RWPE1 (cell line): ENCODE measurements around the gene RAPGEF5.

Source experiments
- CTCF ChIA-PET: fragments of 350-600 bp; sonication (Branson Sonifier 250); formaldehyde crosslinking; extraction: SDS; loops from one replicate; lab custom pipeline; 2021; lab: Yijun Ruan, JAX
- POLR2A ChIA-PET: fragments of 400-600 bp; formaldehyde crosslinking; extraction: SDS; loops from one replicate; lab custom pipeline; 2020; ENCODE audit warnings: antibody characterized with exemption; ENCODE audit not compliant: low non-redundant PET; lab: Yijun Ruan, JAX
- DNase-seq: peaks from one replicate; pipeline ENCODE4 v3.0.0; 2012; ENCODE audit warnings: low spot score
- H3K27ac ChIP-seq: fragments of 450-650 bp; 2 replicates; pipeline ENCODE4 v1.5.1; 2017
- CTCF ChIP-seq: fragments of 450-650 bp; conservative IDR thresholded peaks from 2 replicates; pipeline ENCODE4 v1.5.1; 2017; ENCODE audit warnings: low read depth, mild to moderate bottlenecking

Gene RAPGEF5

GRCh38 chr7:22252016-22252415 lies 104.9 kb downstream of the RAPGEF5 start:
- CTCF ChIA-PET = interaction anchor here (0.6 kb wide), 1 partner anchor 1815 kb away, joined by 3 read pairs; no protein-coding TSS in a partner anchor

GRCh38 chr7:22251281-22251680 lies 105.7 kb downstream of the RAPGEF5 start:
- no peak for DNase-seq
- ChIA-PET POLR2A (interaction anchor here (0.6 kb wide), 1 partner anchor 106 kb away, joined by 3 read pairs; no protein-coding TSS in a partner anchor), CTCF (no interaction called here)
- no peak overlapping the region for H3K27ac ChIP-seq
- no peak for TF ChIP-seq CTCF

More at GRCh38 chr7:22252016-22252415, 104.9 kb downstream of the RAPGEF5 start:
- H3K27ac ChIP-seq = no peak overlapping the region
- POLR2A ChIA-PET = no interaction called here
- TF ChIP-seq CTCF = no peak
- DNase-seq = no peak

- no peak for TF ChIP-seq CTCF
- CTCF ChIA-PET = interaction anchor here (0.7 to 1.1 kb wide), 2 partner anchors 249 to 495 kb away, joined by 3 to 5 read pairs; partner anchors contain the start of gene STEAP1B
- no peak overlapping the region for H3K27ac ChIP-seq
- POLR2A ChIA-PET = no interaction called here
- DNase-seq = no peak
Observed at GRCh38 chr7:22250390-22250789, 106.6 kb downstream of the RAPGEF5 start.

GRCh38 chr7:22248111-22248809 lies 108.7 kb downstream of the RAPGEF5 start:
- CTCF ChIA-PET = interaction anchor here (0.6 to 0.8 kb wide), 3 partner anchors 9 to 226 kb away, joined by 4 to 6 read pairs (median 6); no protein-coding TSS in a partner anchor

GRCh38 chr7:22241805-22242390 lies 115.1 kb downstream of the RAPGEF5 start:
- no peak overlapping the region for H3K27ac ChIP-seq
- POLR2A ChIA-PET = no interaction called here
- DNase-seq = no peak
- CTCF ChIA-PET = no interaction called here
- no peak for TF ChIP-seq CTCF

More at GRCh38 chr7:22248111-22248809, 108.7 kb downstream of the RAPGEF5 start:
- H3K27ac ChIP-seq = no peak overlapping the region
- DNase-seq = no peak
- POLR2A ChIA-PET = no interaction called here
- TF ChIP-seq CTCF = no peak

- H3K27ac ChIP-seq = no peak overlapping the region
- DNase-seq = no peak
- TF ChIP-seq CTCF = no peak
- ChIA-PET POLR2A (no interaction called here), CTCF (interaction anchor here (0.5 to 0.7 kb wide), 2 partner anchors 48 to 228 kb away, joined by 3 read pairs; no protein-coding TSS in a partner anchor)
Observed at GRCh38 chr7:22240904-22241571, 115.9 kb downstream of the RAPGEF5 start.
